Panc1 (cell line): ENCODE data around the gene SPRED2.

Source experiments
- CTCF ChIP-seq: fragments of 450-650 bp; IDR thresholded peaks from 2 replicates; pipeline ENCODE4 v1.5.1; 2017; ENCODE audit warnings: mild to moderate bottlenecking
- POLR2AphosphoS5 ChIP-seq: IDR thresholded peaks from 2 replicates; pipeline ENCODE4 v1.6.1; 2012; ENCODE audit warnings: mild to moderate bottlenecking, low read depth, low read length, moderate library complexity
- SIN3A ChIP-seq: IDR thresholded peaks from 2 replicates; pipeline ENCODE4 v1.6.1; 2012; ENCODE audit warnings: low read depth, mild to moderate bottlenecking, low read length, moderate library complexity, borderline replicate concordance; ENCODE audit not compliant: insufficient read depth

GRCh38 chr2:65351948-65352595 is 80.3 kb downstream of the SPRED2 start:
- TF ChIP-seq CTCF (no peak), POLR2AphosphoS5 (no peak), SIN3A (no peak)
